A673 (cell line): ENCODE results near the gene SCAP. TPM values are rescaled to one million over a fixed set of nuclear protein-coding genes. Genes with fewer than 3 reads are reported as not detected.
"Not testable (repeated sequence)": the region's sequence is repeated elsewhere in the genome, so short reads cannot be mapped to it uniquely, and the experiment has no call there.

Experiments
- BruUV-seq: library from RNA; stranded (reverse); fragments of 400-500 nt; replicated peaks from 2 replicates; lab custom pipeline; 2021; lab: Mats Ljungman, UMichigan
- CTCF ChIA-PET: fragments of 300-600 bp; sonication (Branson Sonifier 250); formaldehyde crosslinking; loops from one replicate; lab custom pipeline; 2022; ENCODE audit warnings: antibody characterized with exemption; lab: Charles Lee
- POLR2A ChIA-PET: fragments of 300-600 bp; sonication (Branson Sonifier 250); formaldehyde crosslinking; loops from one replicate; lab custom pipeline; 2022; ENCODE audit warnings: antibody characterized with exemption; ENCODE audit not compliant: low non-redundant PET; lab: Charles Lee
- DNase-seq: peaks from one replicate; pipeline ENCODE4 v3.0.0-alpha.2; 2015; ENCODE audit warnings: low spot score
- H3K27ac ChIP-seq: fragments of 200-600 bp; sonication (generic); 2 replicates; pipeline ENCODE4 v1.5.1; 2016; ENCODE audit warnings: mixed run types, low read depth, mild to moderate bottlenecking, mixed read lengths, antibody characterized with exemption, low read length; ENCODE audit not compliant: poor library complexity, severe bottlenecking
- H3K27me3 ChIP-seq: fragments of 200-600 bp; sonication (generic); replicated peaks from 2 replicates; pipeline ENCODE4 v1.6.1; 2017; ENCODE audit warnings: mixed run types, low read depth, mild to moderate bottlenecking, mixed read lengths, antibody characterized with exemption, low read length; ENCODE audit not compliant: insufficient read depth, poor library complexity
- H3K36me3 ChIP-seq: fragments of 200-600 bp; sonication (generic); 2 replicates; pipeline ENCODE4 v1.6.1; 2016; ENCODE audit warnings: mixed run types, mild to moderate bottlenecking, mixed read lengths, antibody characterized with exemption, low read length; ENCODE audit not compliant: insufficient read depth, poor library complexity, severe bottlenecking
- H3K4me1 ChIP-seq: fragments of 200-600 bp; sonication (generic); 2 replicates; pipeline ENCODE4 v1.6.1; 2017; ENCODE audit warnings: mixed run types, mild to moderate bottlenecking, mixed read lengths, antibody characterized with exemption, low read length; ENCODE audit not compliant: insufficient read depth, poor library complexity, severe bottlenecking
- H3K4me3 ChIP-seq: fragments of 200-600 bp; sonication (generic); 2 replicates; pipeline ENCODE4 v1.5.1; 2016; ENCODE audit warnings: low read depth, mixed run types, mild to moderate bottlenecking, mixed read lengths, low read length; ENCODE audit not compliant: poor library complexity, severe bottlenecking
- H3K9me3 ChIP-seq: fragments of 200-600 bp; sonication (generic); 2 replicates; pipeline ENCODE4 v1.6.1; 2016; ENCODE audit warnings: mixed run types, low read depth, mild to moderate bottlenecking, mixed read lengths, antibody characterized with exemption, low read length; ENCODE audit not compliant: poor library complexity, severe bottlenecking
- CTCF ChIP-seq: fragments of 300-800, 200-600 bp; sonication (generic); conservative IDR thresholded peaks from 2 replicates; pipeline ENCODE4 v1.5.1; 2017; ENCODE audit warnings: low read depth, mild to moderate bottlenecking, antibody characterized with exemption, low read length, moderate library complexity, mixed read lengths
- EZH2 ChIP-seq: fragments of 200-600 bp; sonication (generic); IDR thresholded peaks from 2 replicates; pipeline ENCODE4 v1.6.1; 2017; ENCODE audit warnings: borderline replicate concordance, low read depth, mild to moderate bottlenecking, mixed read lengths, antibody characterized with exemption, low read length; ENCODE audit not compliant: poor library complexity, severe bottlenecking
- intact Hi-C: fragments of 100-400 bp; cut with micrococcal nuclease; formaldehyde crosslinking; loops from one replicate; pipeline ENCODE4 v1.10.0; 2022; ENCODE audit not compliant: unreplicated experiment
- total RNA-seq: library from RNA; stranded (reverse); gene quantifications from 2 replicates; pipeline ENCODE4 v1.2.3, GENCODE V29; 2021

The SCAP gene
- total RNA-seq, 1 experiment from 2014 or later: 43.4 TPM

GRCh38 chr3:47469616-47470015 lies 6.1 kb downstream of the SCAP start:
- Histone ChIP-seq H3K27ac (no peak overlapping the region), H3K36me3 (no peaks in the 10 kb centered on the region), H3K4me1 (peaks cover 6% of the 10 kb centered on the region), H3K27me3 (no peaks in the 10 kb centered on the region), H3K9me3 (no peaks in the 10 kb centered on the region), H3K4me3 (no peak overlapping the region)
- no peak for DNase-seq
- TF ChIP-seq CTCF (no peak), EZH2 (no peak)
- ChIA-PET CTCF (no interaction called here), POLR2A (no interaction called here)
- BruUV-seq: no TSS peak
- intact Hi-C loops: no loop called here

GRCh38 chr3:47468315-47468714 lies 7.4 kb downstream of the SCAP start:
- H3K27me3 ChIP-seq, CTCF ChIA-PET, H3K9me3 ChIP-seq, H3K4me3 ChIP-seq, POLR2A ChIA-PET, DNase-seq, H3K27ac ChIP-seq, intact Hi-C loops, BruUV-seq, H3K4me1 ChIP-seq, H3K36me3 ChIP-seq: not testable (repeated sequence)

GRCh38 chr3:47464588-47464987 lies 11.2 kb downstream of the SCAP start:
- Histone ChIP-seq H3K27me3 (no peaks in the 10 kb centered on the region), H3K4me1 (peaks cover 6% of the 10 kb centered on the region), H3K4me3 (no peak overlapping the region), H3K9me3 (no peaks in the 10 kb centered on the region), H3K27ac (no peak overlapping the region), H3K36me3 (no peaks in the 10 kb centered on the region)
- ChIA-PET CTCF (no interaction called here), POLR2A (no interaction called here)
- intact Hi-C loops: no loop called here
- peak; percentile 56 for DNase-seq
- TF ChIP-seq CTCF (no peak), EZH2 (no peak)
- no TSS peak for BruUV-seq

GRCh38 chr3:47459534-47460085 lies 16.1 kb downstream of the SCAP start:
- intact Hi-C loops, H3K4me3 ChIP-seq, H3K36me3 ChIP-seq, CTCF ChIA-PET, DNase-seq, BruUV-seq, H3K9me3 ChIP-seq, H3K27me3 ChIP-seq, POLR2A ChIA-PET, H3K27ac ChIP-seq, H3K4me1 ChIP-seq: not testable (repeated sequence)
